Loucy (cell line): Measurements from ENCODE around the gene SDCCAG8.

Experiments used
- H2AFZ ChIP-seq: fragments of 200-600 bp; sonication (generic); 2 replicates; pipeline ENCODE4 v1.6.0; 2016; ENCODE audit warnings: antibody characterized with exemption, mild to moderate bottlenecking, low read length, moderate library complexity
- H3F3A ChIP-seq: fragments of 200-600 bp; 2 replicates; pipeline ENCODE4 v1.6.0; 2016; ENCODE audit warnings: antibody characterized with exemption, low read depth, mild to moderate bottlenecking
- H3K27me3 ChIP-seq: fragments of 200-600 bp; sonication (generic); 2 replicates; pipeline ENCODE4 v1.6.1; 2014; ENCODE audit warnings: low read length, mild to moderate bottlenecking; ENCODE audit not compliant: insufficient read depth, poor library complexity, severe bottlenecking
- H3K36me3 ChIP-seq: fragments of 200-600 bp; sonication (generic); 2 replicates; pipeline ENCODE4 v1.6.1; 2016; ENCODE audit warnings: low read length; ENCODE audit not compliant: insufficient read depth
- H3K4me1 ChIP-seq: fragments of 200-600 bp; sonication (generic); 2 replicates; pipeline ENCODE4 v1.5.1; 2014; ENCODE audit warnings: low read length, mild to moderate bottlenecking; ENCODE audit not compliant: insufficient read depth, poor library complexity, severe bottlenecking
- H3K4me2 ChIP-seq: fragments of 200-600 bp; sonication (generic); 2 replicates; pipeline ENCODE4 v1.6.0; 2014; ENCODE audit warnings: antibody characterized with exemption, low read length, low read depth, mild to moderate bottlenecking; ENCODE audit not compliant: poor library complexity, severe bottlenecking
- H3K4me3 ChIP-seq: fragments of 200-600 bp; sonication (generic); 2 replicates; pipeline ENCODE4 v1.5.1; 2014; ENCODE audit warnings: low read length, mild to moderate bottlenecking, mixed read lengths; ENCODE audit not compliant: poor library complexity, severe bottlenecking
- H3K79me2 ChIP-seq: fragments of 200-600 bp; sonication (generic); 2 replicates; pipeline ENCODE4 v1.6.1; 2014; ENCODE audit warnings: low read length; ENCODE audit not compliant: insufficient read depth
- H3K9ac ChIP-seq: fragments of 200-600 bp; sonication (generic); 2 replicates; pipeline ENCODE4 v1.6.0; 2014; ENCODE audit warnings: mild to moderate bottlenecking, low read depth, low read length, moderate library complexity; ENCODE audit not compliant: poor library complexity, severe bottlenecking
- H3K9me2 ChIP-seq: fragments of 200-600 bp; sonication (generic); replicated peaks from 2 replicates; pipeline ENCODE4 v1.6.1; 2016; ENCODE audit warnings: low read depth, low read length, mixed read lengths
- H3K9me3 ChIP-seq: fragments of 200-600 bp; sonication (generic); 2 replicates; pipeline ENCODE4 v1.6.1; 2014; ENCODE audit warnings: mild to moderate bottlenecking, antibody characterized with exemption, low read length, low read depth; ENCODE audit not compliant: insufficient read depth
- H4K20me1 ChIP-seq: fragments of 200-600 bp; sonication (generic); 2 replicates; pipeline ENCODE4 v1.6.0; 2014; ENCODE audit warnings: antibody characterized with exemption, low read length, mild to moderate bottlenecking; ENCODE audit not compliant: insufficient read depth, poor library complexity, severe bottlenecking
- CTCF ChIP-seq: fragments of 200-600 bp; sonication (generic); conservative IDR thresholded peaks from 2 replicates; pipeline ENCODE4 v1.5.1; 2014; ENCODE audit warnings: mild to moderate bottlenecking, antibody characterized with exemption, low read length
- EZH2phosphoT487 ChIP-seq: fragments of 200-600 bp; IDR thresholded peaks from 2 replicates; pipeline ENCODE4 v1.6.1; 2018; ENCODE audit warnings: antibody characterized with exemption, mild to moderate bottlenecking, moderate library complexity, borderline replicate concordance

Gene SDCCAG8

GRCh38 chr1:243488459-243489157, 232.8 kb downstream of the SDCCAG8 start:
- Histone ChIP-seq H3K4me3 (no peak overlapping the region), H3K79me2 (no peaks in the 10 kb centered on the region), H3K36me3 (no peaks in the 10 kb centered on the region), H3K9ac (no peak overlapping the region), H3F3A (no peaks in the 10 kb centered on the region), H3K27me3 (no peaks in the 10 kb centered on the region), H3K4me2 (no peak overlapping the region), H3K9me3 (no peaks in the 10 kb centered on the region), H3K9me2 (no peaks in the 10 kb centered on the region), H2AFZ (no peak overlapping the region), H3K4me1 (no peaks in the 10 kb centered on the region), H4K20me1 (no peaks in the 10 kb centered on the region)
- TF ChIP-seq EZH2phosphoT487 (no peak), CTCF (no peak)

GRCh38 chr1:243489158-243489527, 233.3 kb downstream of the SDCCAG8 start:
- no peaks in the 10 kb centered on the region for H3K9me2 ChIP-seq
- no peak overlapping the region for H2AFZ ChIP-seq
- TF ChIP-seq CTCF (no peak), EZH2phosphoT487 (no peak)
- H3F3A ChIP-seq: no peaks in the 10 kb centered on the region
- no peak overlapping the region for H3K4me3 ChIP-seq
- no peak overlapping the region for H3K4me2 ChIP-seq
- no peaks in the 10 kb centered on the region for H3K4me1 ChIP-seq
- no peak overlapping the region for H3K9ac ChIP-seq
- H4K20me1 ChIP-seq: no peaks in the 10 kb centered on the region
- no peaks in the 10 kb centered on the region for H3K27me3 ChIP-seq
- no peaks in the 10 kb centered on the region for H3K79me2 ChIP-seq
- no peaks in the 10 kb centered on the region for H3K36me3 ChIP-seq
- no peaks in the 10 kb centered on the region for H3K9me3 ChIP-seq

GRCh38 chr1:243489681-243490546, 234.1 kb downstream of the SDCCAG8 start:
- TF ChIP-seq EZH2phosphoT487 (no peak), CTCF (no peak)
- no peak overlapping the region for H3K4me3 ChIP-seq
- no peaks in the 10 kb centered on the region for H3K36me3 ChIP-seq
- H2AFZ ChIP-seq: no peak overlapping the region
- H3K27me3 ChIP-seq: no peaks in the 10 kb centered on the region
- no peaks in the 10 kb centered on the region for H3K4me1 ChIP-seq
- no peaks in the 10 kb centered on the region for H4K20me1 ChIP-seq
- no peak overlapping the region for H3K9ac ChIP-seq
- H3K4me2 ChIP-seq: no peak overlapping the region
- H3K9me3 ChIP-seq: no peaks in the 10 kb centered on the region
- no peaks in the 10 kb centered on the region for H3F3A ChIP-seq
- no peaks in the 10 kb centered on the region for H3K79me2 ChIP-seq
- H3K9me2 ChIP-seq: no peaks in the 10 kb centered on the region
